Measurements from ENCODE around the gene ZNF57.
"Not testable (repeated sequence)": the region's sequence is repeated elsewhere in the genome, so short reads cannot be mapped to it uniquely, and the experiment has no call there.

- not testable (repeated sequence) for TF ChIP-seq CTCF (conservative IDR thresholded peaks at IDR 0.05; ENCODE audit: low read depth in 2 of 2); JUNB (IDR thresholded peaks at IDR 0.05; ENCODE audit: unreplicated experiment); EZH2 (IDR thresholded peaks at IDR 0.05; ENCODE audit: low read depth, unreplicated experiment); REST (IDR thresholded peaks at IDR 0.05; ENCODE audit: unreplicated experiment); EZH2phosphoT487 (IDR thresholded peaks at IDR 0.05; ENCODE audit: unreplicated experiment); POLR2AphosphoS5 (IDR thresholded peaks at IDR 0.05; ENCODE audit: low read depth); ZNF114 (CRISPR knock-in tag; IDR thresholded peaks at IDR 0.05); CREB1 (CRISPR knock-in tag; IDR thresholded peaks at IDR 0.05; ENCODE audit: low read depth); STAT1 (IDR thresholded peaks at IDR 0.05; ENCODE audit: unreplicated experiment); ETS1 (IDR thresholded peaks at IDR 0.05)
These were observed 2.6 kb downstream of the ZNF57 start for GRCh38 chr19:2903326-2903725.
